GM20431 (cell line): Measurements from ENCODE around the gene ACSS3.
"Not testable (repeated sequence)": the region's sequence is repeated elsewhere in the genome, so short reads cannot be mapped to it uniquely, and the experiment has no call there.

ENCODE experiments used
- in situ Hi-C: fragments of 300-500 bp; cut with MseI, MboI; formaldehyde crosslinking; loops from one replicate; pipeline ENCODE4 v1.15.0; 2020; ENCODE audit warnings: low sequenced_read_pairs; ENCODE audit not compliant: unreplicated experiment

Gene ACSS3

GRCh38 chr12:81162391-81163136, 84.7 kb downstream of the ACSS3 start:
- in situ Hi-C loops, result no loop called here

GRCh38 chr12:81164827-81165226, 86.9 kb downstream of the ACSS3 start:
- in situ Hi-C loops, result no loop called here

- in situ Hi-C loops, result no loop called here
These were observed 88.9 kb downstream of the ACSS3 start for GRCh38 chr12:81166790-81167189.

- in situ Hi-C loops, result no loop called here
These were observed 89.8 kb downstream of the ACSS3 start for GRCh38 chr12:81167694-81168093.

- in situ Hi-C loops, result no loop called here
These were observed 90.6 kb downstream of the ACSS3 start for GRCh38 chr12:81168445-81168844.

- in situ Hi-C loops, result no loop called here
These were observed 92.2 kb downstream of the ACSS3 start for GRCh38 chr12:81170072-81170471.

GRCh38 chr12:81172851-81173250, 95.0 kb downstream of the ACSS3 start:
- in situ Hi-C loops, result no loop called here

- in situ Hi-C loops, result no loop called here
These were observed 96.8 kb downstream of the ACSS3 start for GRCh38 chr12:81174664-81175063.

- in situ Hi-C loops, result no loop called here
These were observed 98.9 kb downstream of the ACSS3 start for GRCh38 chr12:81176796-81177195.

GRCh38 chr12:81181691-81182090, 103.8 kb downstream of the ACSS3 start:
- in situ Hi-C loops, result no loop called here

- in situ Hi-C loops, result no loop called here
These were observed 109.8 kb downstream of the ACSS3 start for GRCh38 chr12:81187686-81188085.

- in situ Hi-C loops, result no loop called here
These were observed 118.7 kb downstream of the ACSS3 start for GRCh38 chr12:81196595-81196994.

- in situ Hi-C loops, result not testable (repeated sequence)
These were observed 122.7 kb downstream of the ACSS3 start for GRCh38 chr12:81200561-81200960.

- in situ Hi-C loops, result no loop called here
These were observed 125.9 kb downstream of the ACSS3 start for GRCh38 chr12:81203671-81204204.

- in situ Hi-C loops, result no loop called here
These were observed 127.5 kb downstream of the ACSS3 start for GRCh38 chr12:81205416-81205815.

- in situ Hi-C loops, result no loop called here
These were observed 128.6 kb downstream of the ACSS3 start for GRCh38 chr12:81206429-81206828.

GRCh38 chr12:81207173-81207572, 129.3 kb downstream of the ACSS3 start:
- in situ Hi-C loops, result no loop called here

- in situ Hi-C loops, result no loop called here
These were observed 129.8 kb downstream of the ACSS3 start for GRCh38 chr12:81207664-81208063.

- in situ Hi-C loops, result no loop called here
These were observed 130.5 kb downstream of the ACSS3 start for GRCh38 chr12:81208187-81208911.

- in situ Hi-C loops, result no loop called here
These were observed 131.1 kb downstream of the ACSS3 start for GRCh38 chr12:81209012-81209411.

- in situ Hi-C loops, result not testable (repeated sequence)
These were observed 131.9 kb downstream of the ACSS3 start for GRCh38 chr12:81209772-81210225.
